GM18873 (cell line): ENCODE measurements around the gene PIF1.

ENCODE experiments used
- ATAC-seq: cut with Tn5 transposase; IDR thresholded peaks from one replicate; pipeline ENCODE4 v1.9.1; 2021; ENCODE audit warnings: mild to moderate bottlenecking, moderate library complexity, moderate number of reproducible peaks; ENCODE audit not compliant: unreplicated experiment, low FRiP score

Gene PIF1, protein sequence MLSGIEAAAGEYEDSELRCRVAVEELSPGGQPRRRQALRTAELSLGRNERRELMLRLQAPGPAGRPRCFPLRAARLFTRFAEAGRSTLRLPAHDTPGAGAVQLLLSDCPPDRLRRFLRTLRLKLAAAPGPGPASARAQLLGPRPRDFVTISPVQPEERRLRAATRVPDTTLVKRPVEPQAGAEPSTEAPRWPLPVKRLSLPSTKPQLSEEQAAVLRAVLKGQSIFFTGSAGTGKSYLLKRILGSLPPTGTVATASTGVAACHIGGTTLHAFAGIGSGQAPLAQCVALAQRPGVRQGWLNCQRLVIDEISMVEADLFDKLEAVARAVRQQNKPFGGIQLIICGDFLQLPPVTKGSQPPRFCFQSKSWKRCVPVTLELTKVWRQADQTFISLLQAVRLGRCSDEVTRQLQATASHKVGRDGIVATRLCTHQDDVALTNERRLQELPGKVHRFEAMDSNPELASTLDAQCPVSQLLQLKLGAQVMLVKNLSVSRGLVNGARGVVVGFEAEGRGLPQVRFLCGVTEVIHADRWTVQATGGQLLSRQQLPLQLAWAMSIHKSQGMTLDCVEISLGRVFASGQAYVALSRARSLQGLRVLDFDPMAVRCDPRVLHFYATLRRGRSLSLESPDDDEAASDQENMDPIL

DNA sequence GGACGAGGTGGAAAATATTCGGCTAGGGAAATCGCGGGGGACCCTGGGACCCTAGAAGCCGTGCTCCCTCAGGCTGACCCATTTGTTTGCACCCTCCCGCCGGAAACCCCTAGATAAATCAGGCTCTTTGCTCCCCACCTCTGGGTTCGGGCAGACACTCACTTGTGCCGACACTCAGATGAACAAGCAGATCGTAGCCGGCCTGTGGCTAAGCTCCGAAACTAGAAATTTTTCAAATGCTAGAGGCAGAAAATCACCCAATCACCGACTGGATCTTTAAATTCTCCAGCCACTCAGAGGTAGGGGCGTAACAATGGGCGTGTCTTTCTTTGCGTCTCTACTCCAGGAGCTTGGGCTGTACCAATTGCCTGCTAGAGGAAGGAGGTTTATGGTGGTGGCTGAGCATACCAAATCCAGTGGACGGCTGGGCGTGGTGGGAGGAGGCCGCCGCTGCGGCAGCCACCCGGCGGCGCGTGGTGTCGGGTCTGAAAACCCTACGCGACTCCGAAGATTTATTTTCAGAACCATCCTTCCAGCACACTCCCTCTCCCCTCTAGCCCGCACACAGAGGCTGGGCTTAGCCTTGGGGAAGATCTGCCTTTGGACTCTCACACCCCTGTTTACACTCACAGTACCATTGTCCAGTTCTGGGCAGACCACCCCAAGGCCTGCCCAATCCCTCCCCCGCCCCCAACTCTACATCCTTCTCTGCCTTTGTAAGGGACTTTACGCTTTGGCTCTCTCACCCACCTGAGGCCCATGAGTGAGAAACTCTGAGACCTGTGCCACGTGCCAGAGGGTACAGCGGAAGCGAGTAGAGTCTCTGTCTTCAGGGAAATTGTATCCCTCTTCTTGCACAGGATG is at the start of gene PIF1:
Gene PIF1 (minus strand): TSS at position 217 of the 864 bp plus-strand sequence. CDS start 1,312 bp downstream, outside the sequence.
- ATAC-seq = peak; percentile 77

DNA sequence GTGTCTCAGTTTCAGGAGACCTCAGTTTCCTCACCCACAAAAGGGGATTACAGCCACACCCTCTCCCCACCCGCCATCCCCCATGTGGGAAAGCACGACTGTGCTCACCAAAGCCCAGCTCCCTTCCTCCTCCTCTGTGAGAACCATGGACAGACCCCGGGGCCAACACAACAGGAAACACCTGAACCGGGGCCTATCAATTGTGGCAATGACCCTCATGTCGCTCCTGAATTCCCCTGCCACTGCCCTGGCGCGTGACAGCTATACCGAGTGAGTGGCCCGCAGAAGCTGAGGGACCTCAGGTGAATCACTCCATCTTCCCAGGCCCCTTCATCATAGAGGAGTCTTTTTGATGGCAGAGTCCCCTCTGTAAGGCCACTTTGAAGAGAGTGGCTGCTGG is 44.9 kb upstream of the PIF1 start:
- ATAC-seq = no peak

DNA sequence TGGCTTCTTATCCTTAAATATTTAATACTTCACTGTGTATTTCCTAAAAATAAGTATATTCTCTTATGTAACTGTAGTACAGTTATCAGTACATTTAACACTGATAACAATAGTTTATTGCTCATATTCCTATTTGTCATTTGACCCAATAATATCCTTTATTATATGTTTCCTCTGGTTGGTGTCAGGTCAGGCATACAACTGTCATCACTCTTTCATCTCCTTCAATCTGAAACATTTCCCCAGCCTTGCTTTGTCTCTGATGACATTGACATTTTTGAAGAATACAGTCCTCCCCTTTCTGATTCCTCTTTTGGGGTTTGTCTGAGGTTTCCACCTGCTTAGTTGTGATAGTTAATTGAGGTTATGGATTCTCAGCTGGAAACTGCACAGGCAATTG is 44.1 kb upstream of the PIF1 start:
- ATAC-seq = no peak

DNA sequence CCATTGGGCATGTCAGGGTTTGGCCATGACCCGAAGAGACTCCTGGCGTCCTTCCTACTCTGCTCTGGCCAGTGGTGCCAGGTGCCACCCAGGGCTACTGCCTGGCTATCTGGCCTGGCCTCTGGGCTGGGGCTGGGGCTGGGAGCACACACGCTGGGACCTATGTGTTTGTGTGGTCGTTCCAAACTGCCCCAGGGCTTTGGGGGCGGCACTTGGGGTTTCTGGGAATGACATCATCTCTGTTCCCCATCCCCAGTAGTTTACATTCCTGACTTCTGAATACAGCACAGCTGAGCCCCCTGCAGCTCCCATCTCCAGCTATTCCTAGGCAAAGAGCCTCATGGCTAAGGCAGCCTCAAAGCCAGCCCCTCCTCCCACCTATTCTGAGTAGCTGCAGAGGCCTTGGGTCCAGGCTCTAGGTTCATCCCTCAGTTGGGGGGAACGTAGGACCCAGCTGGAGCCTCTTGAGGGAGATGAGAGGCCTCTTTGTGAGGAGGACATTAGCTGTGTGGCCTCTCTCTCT is 40.6 kb upstream of the PIF1 start:
- ATAC-seq = no peak

- ATAC-seq = no peak
Observed at GRCh38 chr15:64865126-64865997, 39.9 kb upstream of the PIF1 start.

DNA sequence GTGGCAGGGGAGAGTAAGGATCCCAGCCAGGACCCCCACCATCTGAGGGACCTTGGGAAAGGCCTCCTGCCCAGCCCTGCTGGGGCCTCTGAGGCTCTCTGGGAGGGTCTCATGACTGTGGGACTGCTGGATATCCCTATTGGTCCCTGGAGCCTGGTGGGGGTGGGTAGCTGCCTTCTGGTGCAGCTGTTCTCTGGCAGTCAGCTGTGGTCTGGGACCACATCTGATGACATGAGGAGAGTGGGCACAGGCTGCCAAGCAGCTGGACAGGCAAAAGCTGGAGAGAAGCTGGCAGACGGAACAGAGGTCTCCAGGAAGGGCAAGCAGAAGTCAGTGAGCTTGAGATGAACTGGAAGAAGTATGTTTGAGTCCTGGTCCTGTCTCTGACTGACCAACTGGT is 38.6 kb upstream of the PIF1 start:
- no peak for ATAC-seq

GRCh38 chr15:64862408-64862807 is 37.0 kb upstream of the PIF1 start:
- no peak for ATAC-seq

DNA sequence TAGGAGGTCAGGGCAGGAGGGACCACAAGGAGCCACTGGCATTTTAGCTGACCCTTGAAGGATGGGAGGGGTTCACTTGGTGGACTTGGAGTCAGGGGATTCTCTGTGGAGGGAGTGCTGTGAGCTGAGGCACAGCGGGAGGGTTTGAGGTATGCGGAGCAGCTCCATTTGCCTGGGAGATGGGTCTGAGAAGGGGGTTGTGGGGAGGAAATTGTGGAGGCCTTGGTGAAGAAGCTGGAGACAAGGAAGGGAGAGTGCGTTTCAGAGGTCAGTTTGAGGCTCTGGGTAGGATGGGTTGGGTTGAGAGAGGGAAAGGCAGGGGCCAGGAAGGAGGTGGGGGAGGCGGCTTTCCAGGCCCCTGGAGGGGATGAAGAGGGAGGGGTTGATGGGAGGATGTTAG is 36.5 kb upstream of the PIF1 start:
- no peak for ATAC-seq

DNA sequence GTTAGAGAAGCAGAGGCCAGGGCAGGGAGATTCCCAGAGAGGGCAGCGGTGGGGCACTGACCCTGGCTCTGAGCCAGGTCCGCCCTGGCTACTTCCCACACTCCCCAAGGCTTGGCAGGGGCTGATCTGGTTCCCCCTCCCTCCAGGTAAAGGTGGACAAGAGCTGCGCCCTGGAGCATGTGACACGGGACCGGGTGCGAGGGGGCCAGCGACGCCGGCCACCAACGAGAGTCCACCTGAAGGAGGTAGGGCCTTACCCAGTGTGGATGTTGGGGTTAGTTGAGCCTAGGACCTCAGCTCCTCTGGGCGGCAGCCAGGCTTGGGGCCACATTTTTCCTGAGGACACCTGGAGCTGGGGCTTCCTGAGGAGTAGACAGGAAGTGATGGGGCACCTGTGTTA is 35.9 kb upstream of the PIF1 start:
- no peak for ATAC-seq

- ATAC-seq = no peak
Observed at GRCh38 chr15:64859226-64859625, 33.8 kb upstream of the PIF1 start.

- no peak for ATAC-seq
Observed at GRCh38 chr15:64858021-64858575, 32.7 kb upstream of the PIF1 start.

DNA sequence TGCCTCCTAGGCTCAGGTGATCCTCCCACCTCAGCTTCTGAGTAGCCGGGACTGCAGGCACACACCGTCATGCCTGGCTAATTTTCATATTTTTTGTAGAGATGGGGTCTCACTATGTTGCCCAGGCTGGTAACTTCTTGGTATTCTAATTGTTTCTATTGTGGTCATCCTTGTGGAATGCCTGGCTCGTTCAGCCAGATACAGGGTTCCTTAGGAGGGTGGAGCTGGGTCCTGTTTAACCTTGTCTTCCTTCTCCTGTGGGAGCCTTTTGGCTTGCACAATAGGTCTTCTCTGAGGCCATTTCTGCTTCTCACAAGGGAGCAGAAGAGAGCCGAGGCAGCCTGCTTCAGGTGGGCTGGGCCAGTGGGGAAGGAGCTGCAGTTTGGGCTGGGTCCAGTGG is 32.0 kb upstream of the PIF1 start:
- no peak for ATAC-seq

DNA sequence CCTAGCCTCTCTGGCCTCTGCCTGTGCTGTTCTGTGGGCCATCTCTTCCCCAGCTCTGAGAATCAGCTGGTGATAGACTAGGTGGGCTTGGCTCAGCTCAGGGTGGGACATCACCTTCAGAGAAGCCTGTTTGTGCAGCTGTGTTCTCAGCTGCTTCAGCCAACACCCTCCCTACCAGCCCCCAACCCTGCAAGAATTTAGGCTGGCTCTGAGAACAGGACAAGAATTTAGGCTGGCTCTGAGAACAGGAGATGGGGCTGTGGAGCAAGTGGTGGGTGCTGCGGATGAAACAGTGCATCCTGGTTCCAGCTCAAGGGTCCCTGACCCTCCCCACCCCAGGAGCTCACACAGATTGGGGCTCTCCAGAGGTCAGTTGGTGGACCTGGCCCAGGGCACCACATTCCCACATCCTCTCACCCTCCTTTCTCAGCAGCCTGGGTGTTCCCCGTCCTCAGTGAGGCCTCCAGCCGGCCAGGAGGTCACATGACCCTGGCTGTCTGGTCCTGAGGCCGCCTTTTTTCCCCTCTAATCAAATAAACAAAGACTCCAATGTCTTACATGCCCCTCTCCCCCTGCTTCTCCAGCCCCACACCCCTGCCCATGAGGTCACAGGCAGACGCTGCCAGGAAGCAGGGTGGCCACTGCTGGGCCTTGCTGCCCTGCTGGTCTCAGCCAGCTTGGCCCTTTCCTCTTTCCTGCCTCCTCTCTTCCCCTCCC is 31.1 kb upstream of the PIF1 start:
- ATAC-seq = no peak

DNA sequence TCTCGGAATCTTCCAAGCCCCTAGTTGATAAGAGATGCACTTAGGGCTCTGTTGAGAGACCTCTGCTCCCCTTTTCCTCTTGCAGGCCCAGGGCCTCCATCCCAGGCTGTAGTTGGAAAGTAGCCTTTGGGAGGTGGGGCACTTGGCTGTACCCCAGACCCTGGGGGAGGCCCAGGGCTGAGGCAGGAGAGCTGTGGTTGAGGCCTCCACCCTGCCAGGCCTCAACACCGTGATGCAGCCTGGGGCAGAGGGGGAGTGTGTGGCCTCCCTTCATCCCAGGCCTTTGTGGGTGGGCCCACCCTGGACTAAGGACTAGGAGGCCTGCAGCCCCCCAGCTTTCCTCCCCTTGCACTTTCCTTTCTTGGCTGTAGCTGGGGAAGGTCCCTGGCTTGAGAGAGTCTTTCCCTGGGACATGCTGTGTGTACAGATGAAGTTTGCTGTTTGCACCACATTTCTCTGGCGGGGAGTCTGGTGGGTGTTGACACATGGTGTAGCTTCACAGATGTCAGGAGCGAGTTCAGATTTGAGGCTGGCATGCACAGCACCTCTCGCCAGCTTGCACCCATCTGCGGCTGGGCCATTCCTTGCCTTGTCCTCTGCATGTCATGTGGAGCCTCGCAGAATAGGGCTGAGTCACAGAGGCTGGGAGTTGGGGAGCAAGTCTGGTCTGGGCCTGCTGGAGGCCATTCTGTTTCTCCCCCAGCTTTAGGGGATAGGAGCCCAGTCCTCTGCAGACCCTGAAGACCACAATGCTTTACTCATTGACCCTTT is 29.9 kb upstream of the PIF1 start:
- no peak for ATAC-seq

GRCh38 chr15:64854526-64854925 is 29.1 kb upstream of the PIF1 start:
- no peak for ATAC-seq

GRCh38 chr15:64854041-64854440 is 28.6 kb upstream of the PIF1 start:
- ATAC-seq = no peak

- no peak for ATAC-seq
Observed at GRCh38 chr15:64851503-64851840, 26.0 kb upstream of the PIF1 start.

DNA sequence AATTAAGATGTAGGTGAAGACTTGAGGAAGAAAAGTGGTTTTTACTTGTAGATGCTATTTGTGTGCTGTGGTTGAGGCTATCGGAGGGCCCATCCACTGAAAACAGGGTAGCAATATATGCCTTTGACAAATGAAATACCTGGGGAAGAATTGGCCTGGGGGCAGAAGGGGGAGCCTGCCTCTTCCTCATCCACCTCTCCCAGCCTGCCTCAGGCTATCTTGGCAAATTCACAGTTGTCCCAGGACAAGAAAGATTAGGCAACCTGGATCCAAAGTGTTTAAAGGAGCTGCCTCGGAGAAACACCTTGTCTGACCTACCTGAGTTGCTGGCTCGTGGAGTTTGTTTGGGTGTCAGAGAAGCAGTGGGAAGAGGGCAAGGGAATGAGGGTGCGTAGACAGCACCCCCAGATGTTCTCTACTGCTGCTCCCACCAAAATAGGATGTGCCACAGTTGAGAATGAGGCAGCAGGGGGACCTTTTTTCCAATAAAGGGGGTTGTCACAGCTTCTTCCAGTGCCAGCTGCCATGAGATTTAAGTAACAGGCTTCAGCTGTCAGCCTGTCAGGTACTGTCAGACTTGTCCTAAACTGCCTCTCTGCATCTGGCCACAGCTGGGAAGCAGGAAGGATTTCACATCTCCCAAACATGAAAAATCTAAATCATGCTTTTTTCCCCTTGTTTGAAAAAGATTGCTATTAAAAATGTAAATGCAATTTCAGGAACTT is 25.5 kb upstream of the PIF1 start:
- ATAC-seq = no peak
